MM.1S (cell line): ENCODE data around the gene DTNB.

ENCODE experiments used
- DNase-seq: peaks from one replicate; pipeline ENCODE4 v3.0.0-alpha.2; 2015
- H2AFZ ChIP-seq: fragments of 300-600 bp; sonication (generic); 2 replicates; pipeline ENCODE4 v1.6.0; 2016; ENCODE audit warnings: antibody characterized with exemption, low read length
- H3F3A ChIP-seq: fragments of 300-600 bp; sonication (generic); 2 replicates; pipeline ENCODE4 v1.6.1; 2016; ENCODE audit warnings: mild to moderate bottlenecking, antibody characterized with exemption, low read length, moderate library complexity, mixed read lengths; ENCODE audit not compliant: insufficient read depth
- H3K27ac ChIP-seq: fragments of 300-600 bp; sonication (generic); 2 replicates; pipeline ENCODE4 v1.5.1; 2016; ENCODE audit warnings: mild to moderate bottlenecking, low read length
- H3K27me3 ChIP-seq: fragments of 300-600 bp; sonication (generic); replicated peaks from 2 replicates; pipeline ENCODE4 v1.6.0; 2016; ENCODE audit warnings: low read length; ENCODE audit not compliant: insufficient read depth
- H3K36me3 ChIP-seq: fragments of 300-600 bp; sonication (generic); replicated peaks from 2 replicates; pipeline ENCODE4 v1.6.1; 2016; ENCODE audit warnings: mild to moderate bottlenecking, low read length, mixed read lengths; ENCODE audit not compliant: insufficient read depth
- H3K4me1 ChIP-seq: fragments of 300-600 bp; sonication (generic); 2 replicates; pipeline ENCODE4 v1.6.1; 2016; ENCODE audit warnings: low read length, mixed read lengths
- H3K4me2 ChIP-seq: fragments of 300-600 bp; sonication (generic); 2 replicates; pipeline ENCODE4 v1.6.0; 2016; ENCODE audit warnings: low read depth, low read length
- H3K4me3 ChIP-seq: fragments of 300-600 bp; sonication (generic); 2 replicates; pipeline ENCODE4 v1.5.1; 2016; ENCODE audit warnings: low read length, mixed read lengths
- H3K79me2 ChIP-seq: fragments of 300-600 bp; sonication (generic); 2 replicates; pipeline ENCODE4 v1.6.1; 2016; ENCODE audit warnings: mixed run types, low read length, mixed read lengths
- H3K9ac ChIP-seq: fragments of 300-600 bp; sonication (generic); 2 replicates; pipeline ENCODE4 v1.6.1; 2016; ENCODE audit warnings: low read length, mixed read lengths
- H3K9me2 ChIP-seq: fragments of 300-600 bp; sonication (generic); replicated peaks from 2 replicates; pipeline ENCODE4 v1.6.1; 2016; ENCODE audit warnings: mild to moderate bottlenecking, low read length, mixed read lengths; ENCODE audit not compliant: insufficient read depth
- H3K9me3 ChIP-seq: fragments of 300-600 bp; sonication (generic); replicated peaks from 2 replicates; pipeline ENCODE4 v1.6.1; 2016; ENCODE audit warnings: mild to moderate bottlenecking, low read length, mixed read lengths; ENCODE audit not compliant: insufficient read depth
- H4K20me1 ChIP-seq: fragments of 300-600 bp; sonication (generic); 2 replicates; pipeline ENCODE4 v1.6.1; 2016; ENCODE audit warnings: mild to moderate bottlenecking, low read length, moderate library complexity, mixed read lengths; ENCODE audit not compliant: insufficient read depth
- EZH2 ChIP-seq: fragments of 300-600 bp; sonication (generic); optimal IDR thresholded peaks from 2 replicates; pipeline ENCODE3; 2017; ENCODE audit warnings: low read depth, mild to moderate bottlenecking, antibody characterized with exemption, low read length, mixed read lengths
- EZH2phosphoT487 ChIP-seq: fragments of 300-600 bp; sonication (generic); IDR thresholded peaks from 2 replicates; pipeline ENCODE4 v1.6.1; 2018; ENCODE audit warnings: antibody characterized with exemption, low read length
- TF ChIP-seq, protein P1 (sequence below): fragments of 300-600 bp; sonication (generic); IDR thresholded peaks from 2 replicates; pipeline ENCODE4 v1.5.1; 2016; ENCODE audit warnings: antibody characterized with exemption, low read length, mixed read lengths

The DTNB gene

DNA sequence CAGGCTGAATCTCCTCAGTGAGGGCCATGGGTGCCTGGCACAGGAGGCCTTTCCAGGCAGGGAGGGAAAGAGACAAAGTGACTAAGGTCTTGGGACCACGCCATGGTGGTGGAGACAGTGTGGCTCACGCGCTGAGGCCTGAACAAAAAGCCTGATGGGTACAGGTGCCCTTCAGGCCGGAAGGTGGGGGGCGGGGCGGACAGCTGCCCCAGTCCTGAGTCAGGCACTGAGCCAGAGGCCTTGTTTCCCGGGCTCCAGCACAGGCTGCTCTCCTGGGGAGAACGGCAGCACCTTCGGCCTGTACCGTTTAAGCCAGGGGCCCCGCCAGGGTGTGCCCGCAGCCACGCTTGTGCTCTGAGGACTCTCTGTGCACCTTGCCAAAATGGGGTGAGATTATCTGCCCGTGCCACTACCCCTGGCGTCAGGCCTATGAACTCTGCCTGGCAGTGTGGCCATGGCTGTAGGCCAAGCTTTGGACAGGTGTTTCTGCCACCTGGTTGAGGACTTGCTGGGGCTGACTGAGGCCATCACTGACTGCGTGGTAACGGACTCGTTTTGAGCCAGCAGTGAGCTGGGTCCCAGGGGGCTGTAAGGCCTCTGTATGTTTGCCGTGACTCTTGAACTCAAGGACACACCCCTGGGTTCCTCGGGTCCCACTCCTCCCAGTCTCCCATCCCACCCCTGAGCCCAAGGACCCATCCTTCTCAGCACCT lies 300.0 kb downstream of the DTNB start:
- no peak overlapping the region for H3K9ac ChIP-seq
- H3K9me3 ChIP-seq, result no peaks in the 10 kb centered on the region
- H3K27me3 ChIP-seq, result no peaks in the 10 kb centered on the region
- H3K4me1 ChIP-seq, result peaks cover 15% of the 10 kb centered on the region
- no peaks in the 10 kb centered on the region for H4K20me1 ChIP-seq
- H3K79me2 ChIP-seq, result 0 out of 2 replicates have a peak, but pooled peaks cover 2% of the 10 kb centered on the region
- no peaks in the 10 kb centered on the region for H3K9me2 ChIP-seq
- no peaks in the 10 kb centered on the region for H3K36me3 ChIP-seq
- H3K4me3 ChIP-seq, result no peak overlapping the region
- DNase-seq, result no peak
- peaks cover 7% of the 10 kb centered on the region for H3F3A ChIP-seq
- H2AFZ ChIP-seq, result no peak overlapping the region
- TF ChIP-seq, protein P1, sequence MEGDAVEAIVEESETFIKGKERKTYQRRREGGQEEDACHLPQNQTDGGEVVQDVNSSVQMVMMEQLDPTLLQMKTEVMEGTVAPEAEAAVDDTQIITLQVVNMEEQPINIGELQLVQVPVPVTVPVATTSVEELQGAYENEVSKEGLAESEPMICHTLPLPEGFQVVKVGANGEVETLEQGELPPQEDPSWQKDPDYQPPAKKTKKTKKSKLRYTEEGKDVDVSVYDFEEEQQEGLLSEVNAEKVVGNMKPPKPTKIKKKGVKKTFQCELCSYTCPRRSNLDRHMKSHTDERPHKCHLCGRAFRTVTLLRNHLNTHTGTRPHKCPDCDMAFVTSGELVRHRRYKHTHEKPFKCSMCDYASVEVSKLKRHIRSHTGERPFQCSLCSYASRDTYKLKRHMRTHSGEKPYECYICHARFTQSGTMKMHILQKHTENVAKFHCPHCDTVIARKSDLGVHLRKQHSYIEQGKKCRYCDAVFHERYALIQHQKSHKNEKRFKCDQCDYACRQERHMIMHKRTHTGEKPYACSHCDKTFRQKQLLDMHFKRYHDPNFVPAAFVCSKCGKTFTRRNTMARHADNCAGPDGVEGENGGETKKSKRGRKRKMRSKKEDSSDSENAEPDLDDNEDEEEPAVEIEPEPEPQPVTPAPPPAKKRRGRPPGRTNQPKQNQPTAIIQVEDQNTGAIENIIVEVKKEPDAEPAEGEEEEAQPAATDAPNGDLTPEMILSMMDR, result no peak
- TF ChIP-seq EZH2 (no peak), EZH2phosphoT487 (no peak)
- H3K4me2 ChIP-seq, result no peak overlapping the region
- H3K27ac ChIP-seq, result no peak overlapping the region

DNA sequence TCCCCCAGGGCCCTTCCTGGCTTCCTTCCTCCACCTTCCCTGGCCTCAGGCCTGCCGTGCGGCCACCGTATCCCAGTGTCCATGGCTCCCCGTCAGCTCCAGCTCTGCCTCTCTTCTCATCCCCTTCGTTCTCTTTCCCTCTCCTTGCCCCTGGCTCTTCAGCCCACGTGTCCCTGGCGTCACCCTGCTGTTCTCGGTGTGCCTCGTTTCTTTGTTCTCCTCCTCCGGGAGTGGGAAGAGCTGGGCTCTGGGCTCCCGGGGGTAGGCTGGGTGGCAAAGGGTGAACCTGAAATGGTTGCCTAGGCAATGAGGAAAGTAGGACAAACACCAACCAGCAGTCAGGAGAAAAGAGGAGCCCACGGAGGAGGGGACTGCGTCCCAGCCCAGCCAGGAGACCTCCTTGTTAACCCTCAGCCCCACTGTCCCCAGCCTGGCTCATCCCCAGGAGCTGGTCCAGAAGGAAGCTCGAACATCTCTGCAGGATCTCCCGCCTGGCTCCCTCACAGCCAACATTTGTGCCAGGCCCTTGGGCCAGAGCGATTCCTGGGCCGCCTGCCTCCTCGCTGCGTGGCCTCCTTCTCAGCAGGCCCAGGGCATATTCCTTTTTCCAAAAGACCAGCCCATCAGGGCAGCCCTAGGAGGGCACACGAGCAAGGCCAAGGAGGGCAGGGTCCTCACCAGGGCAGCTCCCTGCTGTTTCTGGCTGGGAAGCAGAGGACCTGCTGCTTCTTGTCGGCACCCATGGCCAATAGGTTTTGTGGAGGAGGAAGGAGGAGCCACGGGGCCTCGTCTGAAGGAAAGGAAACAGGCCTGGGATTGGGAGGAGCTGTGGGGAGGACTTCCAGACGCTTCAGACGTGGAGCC lies 300.7 kb downstream of the DTNB start:
- Histone ChIP-seq H3K36me3 (no peaks in the 10 kb centered on the region), H3K9me2 (no peaks in the 10 kb centered on the region), H3K79me2 (0 out of 2 replicates have a peak, but pooled peaks cover 2% of the 10 kb centered on the region), H3K27me3 (no peaks in the 10 kb centered on the region), H3K4me1 (peaks cover 14% of the 10 kb centered on the region), H3K9ac (no peak overlapping the region), H3K4me3 (no peak overlapping the region), H3K4me2 (no peak overlapping the region), H2AFZ (no peak overlapping the region), H4K20me1 (no peaks in the 10 kb centered on the region), H3K27ac (no peak overlapping the region), H3K9me3 (no peaks in the 10 kb centered on the region), H3F3A (peaks cover 7% of the 10 kb centered on the region)
- no peak for DNase-seq
- TF ChIP-seq, protein P1, result no peak
- TF ChIP-seq EZH2 (no peak), EZH2phosphoT487 (no peak)

DNA sequence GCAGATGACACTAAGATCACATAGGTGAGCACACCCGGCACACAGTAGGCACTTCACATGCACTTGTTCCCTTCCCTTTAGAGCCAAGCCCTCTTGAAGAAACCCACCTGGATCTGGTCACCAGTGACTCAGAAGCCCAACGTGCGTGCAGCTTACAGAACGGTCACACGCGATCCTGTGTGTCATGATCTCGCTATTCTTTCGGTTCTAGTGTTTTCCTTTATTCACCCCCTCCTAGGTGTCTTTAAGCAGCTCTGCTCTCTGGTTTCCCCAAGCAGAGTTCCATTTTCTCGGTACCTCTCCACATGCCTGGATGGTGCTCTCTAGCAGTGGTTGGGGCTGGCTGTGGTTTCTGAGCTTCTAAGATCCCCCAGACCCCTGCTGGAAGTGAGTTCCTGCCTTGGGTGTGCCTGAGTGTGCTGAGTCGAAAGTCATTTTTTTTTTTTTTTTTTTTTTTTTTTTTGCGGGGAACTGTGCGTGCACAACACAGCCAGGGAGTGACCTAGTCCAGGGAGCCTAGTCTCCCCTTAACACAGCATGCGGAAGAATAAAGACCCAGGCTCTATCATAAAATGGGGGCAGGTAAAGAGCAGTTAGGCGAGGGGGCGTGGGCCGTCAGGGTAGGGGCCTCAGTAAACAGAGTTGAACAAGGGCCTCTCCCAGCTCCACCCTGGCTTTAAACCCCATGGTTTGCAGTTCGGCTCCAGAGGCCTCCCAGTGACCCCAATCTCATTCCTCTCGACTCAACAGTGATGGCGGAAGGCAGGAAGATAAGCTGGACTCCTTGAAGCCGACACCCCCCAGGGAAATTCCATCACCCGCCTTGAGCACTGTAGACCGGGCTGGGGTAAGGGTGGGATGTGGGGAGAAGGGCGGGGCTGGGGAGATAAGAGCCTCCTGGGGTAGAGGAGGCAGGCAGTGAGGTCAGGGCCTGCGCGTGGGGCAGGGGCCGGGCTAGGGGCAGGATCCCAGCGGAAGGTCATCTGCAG lies 301.8 kb downstream of the DTNB start:
- H3K4me3 ChIP-seq, result no peak overlapping the region
- H3K27ac ChIP-seq, result no peak overlapping the region
- no peaks in the 10 kb centered on the region for H3K9me2 ChIP-seq
- TF ChIP-seq, protein P1, result no peak
- TF ChIP-seq EZH2phosphoT487 (no peak), EZH2 (no peak)
- no peaks in the 10 kb centered on the region for H3K36me3 ChIP-seq
- no peaks in the 10 kb centered on the region for H3K9me3 ChIP-seq
- 0 out of 2 replicates have a peak, but pooled peaks cover 2% of the 10 kb centered on the region for H3K79me2 ChIP-seq
- no peaks in the 10 kb centered on the region for H3F3A ChIP-seq
- H3K4me1 ChIP-seq, result peaks cover 7% of the 10 kb centered on the region
- H2AFZ ChIP-seq, result no peak overlapping the region
- no peak overlapping the region for H3K9ac ChIP-seq
- H4K20me1 ChIP-seq, result no peaks in the 10 kb centered on the region
- DNase-seq, result no peak
- no peaks in the 10 kb centered on the region for H3K27me3 ChIP-seq
- H3K4me2 ChIP-seq, result no peak overlapping the region
